WTC11 (cell line): ENCODE results near the gene RILPL1.

ENCODE experiments used
- ETV6 ChIP-seq: sonication (generic); formaldehyde crosslinking; IDR thresholded peaks from 2 replicates; pipeline ENCODE4 v1.8.1; 2022; ENCODE audit warnings: mild to moderate bottlenecking, missing genetic modification reagents
- ZNF219 ChIP-seq: sonication (generic); formaldehyde crosslinking; IDR thresholded peaks from 2 replicates; pipeline ENCODE4 v1.8.0; 2023; ENCODE audit warnings: missing genetic modification reagents, mild to moderate bottlenecking, borderline replicate concordance
- TF ChIP-seq, protein P1 (sequence below): fragments of 200-600 bp; IDR thresholded peaks from 2 replicates; pipeline ENCODE4 v1.8.0; 2022; ENCODE audit warnings: antibody characterized with exemption
- TF ChIP-seq, protein P2 (sequence below): sonication (generic); formaldehyde crosslinking; IDR thresholded peaks from 2 replicates; pipeline ENCODE4 v1.8.1; 2022; ENCODE audit warnings: missing genetic modification reagents, borderline replicate concordance

DNA sequence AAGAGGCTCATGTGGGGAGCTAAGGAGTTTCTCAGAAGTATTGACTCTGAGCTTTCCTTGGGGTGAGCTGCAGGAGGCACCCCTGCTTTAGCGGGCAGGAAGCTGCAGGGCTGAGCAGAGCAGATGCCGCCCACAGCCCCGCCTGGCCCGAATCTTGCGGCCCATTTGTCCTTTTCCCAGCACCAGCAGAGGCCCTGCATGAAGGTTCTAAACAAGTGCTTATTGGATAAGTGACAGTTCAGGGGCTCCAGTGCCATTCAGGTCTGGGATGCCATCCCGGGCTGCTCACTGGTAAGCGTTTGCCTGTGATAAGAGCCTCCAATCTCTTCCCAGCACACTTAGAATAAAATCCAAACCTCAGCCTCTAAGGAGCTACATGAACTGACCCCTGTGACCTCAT lies 11.4 kb downstream of the RILPL1 start:
- TF ChIP-seq, protein P1, sequence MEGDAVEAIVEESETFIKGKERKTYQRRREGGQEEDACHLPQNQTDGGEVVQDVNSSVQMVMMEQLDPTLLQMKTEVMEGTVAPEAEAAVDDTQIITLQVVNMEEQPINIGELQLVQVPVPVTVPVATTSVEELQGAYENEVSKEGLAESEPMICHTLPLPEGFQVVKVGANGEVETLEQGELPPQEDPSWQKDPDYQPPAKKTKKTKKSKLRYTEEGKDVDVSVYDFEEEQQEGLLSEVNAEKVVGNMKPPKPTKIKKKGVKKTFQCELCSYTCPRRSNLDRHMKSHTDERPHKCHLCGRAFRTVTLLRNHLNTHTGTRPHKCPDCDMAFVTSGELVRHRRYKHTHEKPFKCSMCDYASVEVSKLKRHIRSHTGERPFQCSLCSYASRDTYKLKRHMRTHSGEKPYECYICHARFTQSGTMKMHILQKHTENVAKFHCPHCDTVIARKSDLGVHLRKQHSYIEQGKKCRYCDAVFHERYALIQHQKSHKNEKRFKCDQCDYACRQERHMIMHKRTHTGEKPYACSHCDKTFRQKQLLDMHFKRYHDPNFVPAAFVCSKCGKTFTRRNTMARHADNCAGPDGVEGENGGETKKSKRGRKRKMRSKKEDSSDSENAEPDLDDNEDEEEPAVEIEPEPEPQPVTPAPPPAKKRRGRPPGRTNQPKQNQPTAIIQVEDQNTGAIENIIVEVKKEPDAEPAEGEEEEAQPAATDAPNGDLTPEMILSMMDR = no peak
- no peak for TF ChIP-seq ZNF219 (CRISPR knock-in tag)
- TF ChIP-seq, protein P2, sequence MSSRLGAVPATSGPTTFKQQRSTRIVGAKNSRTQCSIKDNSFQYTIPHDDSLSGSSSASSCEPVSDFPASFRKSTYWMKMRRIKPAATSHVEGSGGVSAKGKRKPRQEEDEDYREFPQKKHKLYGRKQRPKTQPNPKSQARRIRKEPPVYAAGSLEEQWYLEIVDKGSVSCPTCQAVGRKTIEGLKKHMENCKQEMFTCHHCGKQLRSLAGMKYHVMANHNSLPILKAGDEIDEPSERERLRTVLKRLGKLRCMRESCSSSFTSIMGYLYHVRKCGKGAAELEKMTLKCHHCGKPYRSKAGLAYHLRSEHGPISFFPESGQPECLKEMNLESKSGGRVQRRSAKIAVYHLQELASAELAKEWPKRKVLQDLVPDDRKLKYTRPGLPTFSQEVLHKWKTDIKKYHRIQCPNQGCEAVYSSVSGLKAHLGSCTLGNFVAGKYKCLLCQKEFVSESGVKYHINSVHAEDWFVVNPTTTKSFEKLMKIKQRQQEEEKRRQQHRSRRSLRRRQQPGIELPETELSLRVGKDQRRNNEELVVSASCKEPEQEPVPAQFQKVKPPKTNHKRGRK (CRISPR knock-in tag) = no peak
- no peak for TF ChIP-seq ETV6
